Lung (tissue), 12 donors: ENCODE data around the gene SULF2. TPM values are rescaled to one million over a fixed set of nuclear protein-coding genes. Genes with fewer than 3 reads are reported as not detected.

ENCODE experiments used
- ATAC-seq: fragments of 200-7000 bp; cut with Tn5 transposase; one replicate; pipeline ENCODE4 v1.9.1; 2020; ENCODE audit warnings: moderate number of reproducible peaks; ENCODE audit not compliant: insufficient read depth, low FRiP score
- DNase-seq, 3 donors: peaks; one replicate each; pipeline ENCODE4 v3.0.0-alpha.2; 2013 to 2017
- H3K27ac ChIP-seq, 2 donors: one replicate each; pipeline ENCODE4 v1.5.1; 2013; ENCODE audit warnings: mild to moderate bottlenecking in 2 of 2, moderate library complexity in 2 of 2, control low read depth in 1 of 2, inconsistent platforms in 1 of 2, low read depth in 1 of 2, low read length in 1 of 2
- H3K27me3 ChIP-seq, 3 donors: one replicate each; pipeline ENCODE4 v1.5.1; 2013; ENCODE audit warnings: low read length in 2 of 3; ENCODE audit not compliant: control insufficient read depth in 3 of 3, insufficient read depth in 3 of 3
- H3K36me3 ChIP-seq, 4 donors: one replicate each; pipeline ENCODE4 v1.5.1; 2013; ENCODE audit warnings: low read length in 4 of 4, mild to moderate bottlenecking in 1 of 4, moderate library complexity in 1 of 4; ENCODE audit not compliant: control insufficient read depth in 4 of 4, insufficient read depth in 4 of 4
- H3K4me1 ChIP-seq, 5 donors: one replicate each; pipeline ENCODE4 v1.5.1; 2013; ENCODE audit warnings: low read length in 5 of 5, mild to moderate bottlenecking in 2 of 5, moderate library complexity in 1 of 5; ENCODE audit not compliant: control insufficient read depth in 5 of 5, insufficient read depth in 5 of 5
- H3K4me3 ChIP-seq: one replicate; pipeline ENCODE4 v1.5.1; 2013; ENCODE audit warnings: mild to moderate bottlenecking, control low read depth, moderate library complexity
- H3K9ac ChIP-seq, 2 donors: one replicate each; pipeline ENCODE4 v1.5.1; 2013; ENCODE audit warnings: low read length in 2 of 2, control low read depth in 1 of 2; ENCODE audit not compliant: insufficient read depth in 1 of 2
- H3K9me3 ChIP-seq, 4 donors: one replicate each; pipeline ENCODE4 v1.5.1; 2013; ENCODE audit warnings: low read length in 3 of 4, mild to moderate bottlenecking in 1 of 4, moderate library complexity in 1 of 4; ENCODE audit not compliant: control insufficient read depth in 4 of 4, insufficient read depth in 3 of 4
- CTCF ChIP-seq: IDR thresholded peaks from 2 replicates; pipeline ENCODE4 v1.5.1; 2012; ENCODE audit warnings: mild to moderate bottlenecking; ENCODE audit errors: control extremely low read depth, extremely low read depth
- WGBS, 2 donors: extraction: QIAGEN DNeasy Blood & Tissue Kit; methylation state at CpG; one replicate each; pipeline ENCODE4 v1.1.7; 2013; 5-methylcytosine and 5-hydroxymethylcytosine counted together
- polyA plus RNA-seq, 2 donors: library from polyadenylated mRNA; stranded (reverse); fragments of 200-250 nt; gene quantifications; one replicate each; pipeline ENCODE4 v1.2.1, GENCODE V29; 2013
- total RNA-seq, 2 donors: library from RNA; depleted of rRNA in 1 of 2; stranded (reverse); fragments of >200 nt in 1 of 2; gene quantifications; one replicate each; pipeline ENCODE4 v1.2.1, GENCODE V29; 2014 to 2021
- donor health status: control.
- donor health status: control.
- donor health status: Bipolar disorder and iron deficiency.
- donor health status: healthy.
- donor health status: DM: yes; HTN: yes; CAD: no.

SULF2 gene
- total and polyA plus RNA-seq, 4 donors: 17.7 to 42.4 (median 23.6) TPM

DNA sequence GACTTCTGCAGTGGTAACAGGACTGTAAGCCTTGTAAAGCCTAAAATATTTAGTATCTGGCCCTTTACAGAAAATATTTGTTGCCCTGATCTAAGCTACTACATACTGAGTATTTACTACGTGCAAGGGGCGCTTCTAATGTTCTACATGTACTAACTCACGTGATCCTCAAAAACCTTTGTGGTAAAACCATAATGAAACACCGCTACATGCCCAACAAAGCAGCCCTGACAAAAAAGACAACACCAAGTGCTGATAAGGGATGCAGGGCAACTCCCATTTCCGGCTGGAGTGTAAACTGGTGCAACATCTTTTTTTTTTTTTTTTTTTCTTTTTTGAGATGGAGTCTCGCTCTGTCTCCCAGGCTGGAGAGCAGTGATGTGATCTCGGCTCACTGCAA, 85.0 kb downstream of the SULF2 start:
- 76 to 81% methylated on average over 7 of the region's 7 CpGs for WGBS, 2 donors
- Histone ChIP-seq H3K27me3 (no peaks in the 10 kb centered on the region), H3K9me3 (no peaks in the 10 kb centered on the region), H3K4me3 (no peak overlapping the region), H3K4me1 (peaks cover 0 to 5% (median 0%) of the 10 kb centered on the region in 5 donors), H3K27ac (no peak overlapping the region), H3K9ac (no peak overlapping the region), H3K36me3 (peaks cover 0 to 2% (median 0%) of the 10 kb centered on the region in 4 donors)
- ATAC-seq (no peak), DNase-seq (no peak)
- TF ChIP-seq CTCF: no peak

GRCh38 chr20:47699818-47700217, 85.5 kb downstream of the SULF2 start:
- Histone ChIP-seq H3K27me3 (no peaks in the 10 kb centered on the region), H3K4me3 (no peak overlapping the region), H3K4me1 (peaks cover 0 to 6% (median 0%) of the 10 kb centered on the region in 5 donors), H3K36me3 (peaks cover 0 to 2% (median 0%) of the 10 kb centered on the region in 4 donors), H3K9me3 (no peaks in the 10 kb centered on the region), H3K9ac (no peak overlapping the region), H3K27ac (no peak overlapping the region)
- DNase-seq: peak in 2 of 3 donors; percentile 34 to 39
- TF ChIP-seq CTCF: no peak
- no peak for ATAC-seq
- WGBS, 2 donors: 81 to 89% methylated on average over 1 of the region's 1 CpG

- Histone ChIP-seq H3K36me3 (peaks cover 0 to 2% (median 0%) of the 10 kb centered on the region in 4 donors), H3K4me3 (no peak overlapping the region), H3K27me3 (no peaks in the 10 kb centered on the region), H3K4me1 (peaks cover 0 to 6% (median 0%) of the 10 kb centered on the region in 5 donors), H3K9me3 (peaks cover 0 to 3% (median 0%) of the 10 kb centered on the region in 4 donors), H3K9ac (no peak overlapping the region), H3K27ac (no peak overlapping the region)
- no peak for ATAC-seq
- no peak for DNase-seq
- no peak for TF ChIP-seq CTCF
- WGBS, 2 donors: 90 to 99% methylated on average over 6 of the region's 6 CpGs
Measured at GRCh38 chr20:47698142-47698541, 87.1 kb downstream of the SULF2 start.

DNA sequence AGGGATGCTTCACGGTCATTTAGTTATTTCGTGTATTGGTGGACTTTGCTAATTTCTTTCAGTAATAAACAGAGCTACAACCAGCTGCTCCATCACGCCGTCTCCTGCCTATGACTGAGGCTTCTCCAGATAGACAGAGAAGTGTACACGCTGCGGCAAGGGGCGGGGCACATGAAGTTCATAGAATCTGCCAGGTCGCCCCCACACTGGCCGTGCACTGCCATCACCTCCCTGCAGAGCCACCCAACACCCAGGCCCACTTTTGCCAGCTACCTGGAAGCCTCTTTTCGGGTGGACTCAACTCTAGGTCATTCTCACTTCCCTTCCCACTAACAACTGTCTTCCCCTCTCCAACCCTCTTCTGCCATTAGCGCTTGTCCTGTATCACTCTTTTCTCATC, 88.4 kb downstream of the SULF2 start:
- DNase-seq (no peak), ATAC-seq (no peak)
- Histone ChIP-seq H3K27ac (no peak overlapping the region), H3K4me3 (no peak overlapping the region), H3K4me1 (peaks cover 0 to 6% (median 0%) of the 10 kb centered on the region in 5 donors), H3K27me3 (no peaks in the 10 kb centered on the region), H3K36me3 (no peaks in the 10 kb centered on the region), H3K9ac (no peak overlapping the region), H3K9me3 (peaks cover 2 to 8% (median 5%) of the 10 kb centered on the region in 4 donors)
- WGBS, 2 donors: 94 to 96% methylated on average over 11 of the region's 11 CpGs
- no peak for TF ChIP-seq CTCF
